Measurements from ENCODE around the gene FLNB. TPM values are rescaled to one million over a fixed set of nuclear protein-coding genes. Genes with fewer than 3 reads are reported as not detected.

The FLNB gene
- total and polyA plus RNA-seq, 3 experiments from 2014 or later = 11.5 to 12.8 (median 12.2) TPM

DNA sequence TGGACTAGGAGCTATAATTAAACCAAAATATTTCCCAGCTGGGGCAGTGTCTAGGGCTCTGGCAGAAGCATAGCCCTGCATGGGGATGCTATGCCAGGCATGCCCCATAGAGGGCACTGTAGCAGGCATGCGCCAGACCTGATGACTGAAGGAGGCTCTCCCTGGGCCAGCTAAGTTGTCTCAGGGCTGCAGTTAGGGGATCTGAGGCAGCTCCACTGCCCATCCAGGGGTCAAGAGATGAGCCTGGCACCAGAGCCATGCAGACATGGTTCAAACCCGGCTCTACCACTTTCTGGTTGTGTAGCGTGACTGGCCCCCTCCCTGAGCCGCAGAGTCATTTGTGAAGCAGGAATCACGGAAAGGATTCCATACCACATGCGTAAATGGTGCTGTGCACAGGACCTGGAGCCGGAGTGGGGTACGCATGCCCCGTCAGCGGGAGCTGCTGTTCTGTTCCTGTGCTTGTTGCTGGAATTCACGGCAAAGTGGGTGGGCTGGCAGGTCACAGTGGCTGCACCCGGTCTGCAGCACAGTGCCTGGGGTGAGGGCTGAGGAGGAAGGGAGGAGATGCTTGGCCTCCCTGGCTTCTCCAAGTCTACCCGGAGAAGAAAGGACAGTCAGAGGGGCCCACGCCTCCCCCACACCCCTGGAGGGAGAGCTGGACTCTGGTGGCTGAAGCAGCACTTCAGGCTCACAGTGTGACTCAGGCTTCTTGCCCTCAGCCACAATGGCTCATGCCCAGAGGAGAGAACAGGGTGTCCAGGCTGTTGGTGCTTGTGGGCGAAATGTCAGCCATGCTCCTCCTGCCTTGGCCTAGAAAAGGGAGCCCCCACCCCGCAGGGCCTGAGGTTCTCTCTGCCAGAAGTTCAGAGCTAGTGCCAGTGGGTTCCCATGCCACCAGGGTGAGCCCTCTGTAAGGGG, 159.5 kb downstream of the FLNB start:
- Histone ChIP-seq H3K27ac (ENCODE audit: low read depth, low read length) (no peak overlapping the region), H3K27me3 (ENCODE audit: insufficient read depth, low read length, poor library complexity, severe bottlenecking) (no peaks in the 10 kb centered on the region), H3K4me3 (ENCODE audit: low read length) (no peak overlapping the region), H3K36me3 (ENCODE audit: insufficient read depth, low read length) (no peaks in the 10 kb centered on the region), H3K4me1 (ENCODE audit: insufficient read depth, low read length) (no peaks in the 10 kb centered on the region), H3K9me3 (ENCODE audit: low read length) (no peaks in the 10 kb centered on the region)
- Mint-ChIP-seq H3K36me3 (peaks cover 4 to 45% (median 10%) of the 10 kb centered on the region in 3 donors), H3K27me3 (no peaks in the 10 kb centered on the region), H3K9me3 (no peaks in the 10 kb centered on the region), H3K4me1 (no peaks in the 10 kb centered on the region), H3K4me3 (peak overlapping the region in 1 of 7 donors; percentile 36), H3K27ac (peak overlapping the region in 2 of 8 donors; percentile 24 to 39)
- peak in 4 of 5 donors; percentile 13 to 48 (median 29) for DNase-seq
- ChIA-PET CTCF (interaction anchor here (1.0 to 3.8 kb wide), 6 partner anchors 9 to 169 kb away, joined by 3 to 31 read pairs (median 4); no protein-coding TSS in a partner anchor), POLR2A (no interaction called here)

DNA sequence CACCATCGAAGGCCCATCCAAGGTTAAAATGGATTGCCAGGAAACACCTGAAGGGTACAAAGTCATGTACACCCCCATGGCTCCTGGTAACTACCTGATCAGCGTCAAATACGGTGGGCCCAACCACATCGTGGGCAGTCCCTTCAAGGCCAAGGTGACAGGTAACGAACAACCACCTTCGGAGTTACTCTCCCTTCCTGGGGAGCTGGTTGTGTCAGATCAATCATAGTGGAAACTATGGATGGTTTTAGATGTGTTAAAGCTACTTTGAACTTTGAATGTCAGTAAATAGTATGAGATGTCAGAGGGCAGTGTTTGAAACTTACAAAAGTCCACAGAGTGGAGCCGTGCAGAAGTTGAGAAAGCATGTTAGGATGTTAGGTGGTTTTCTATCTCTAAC, 160.3 kb downstream of the FLNB start:
- no peaks in the 10 kb centered on the region for H3K9me3 Mint-ChIP-seq

DNA sequence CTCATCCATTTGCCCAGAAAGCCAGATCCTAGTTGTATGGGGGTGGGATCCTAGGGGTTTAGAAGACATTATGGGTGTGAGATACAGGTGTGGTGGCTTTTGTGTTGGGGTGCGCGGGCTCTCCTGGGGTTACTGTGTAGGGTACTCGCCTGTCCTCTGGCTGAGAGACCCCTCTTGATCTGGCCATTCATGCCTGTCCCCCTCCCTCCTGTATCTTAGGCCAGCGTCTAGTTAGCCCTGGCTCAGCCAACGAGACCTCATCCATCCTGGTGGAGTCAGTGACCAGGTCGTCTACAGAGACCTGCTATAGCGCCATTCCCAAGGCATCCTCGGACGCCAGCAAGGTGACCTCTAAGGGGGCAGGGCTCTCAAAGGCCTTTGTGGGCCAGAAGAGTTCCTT, 161.1 kb downstream of the FLNB start:
- Histone ChIP-seq H3K36me3 (ENCODE audit: insufficient read depth, low read length) (no peaks in the 10 kb centered on the region), H3K27me3 (ENCODE audit: insufficient read depth, low read length, poor library complexity, severe bottlenecking) (no peaks in the 10 kb centered on the region), H3K9me3 (ENCODE audit: low read length) (no peaks in the 10 kb centered on the region), H3K4me1 (ENCODE audit: insufficient read depth, low read length) (no peaks in the 10 kb centered on the region), H3K27ac (ENCODE audit: low read depth, low read length) (no peak overlapping the region), H3K4me3 (ENCODE audit: low read length) (no peak overlapping the region)
- CTCF ChIA-PET = no interaction called here
- no peak for DNase-seq
- H3K4me3 Mint-ChIP-seq = no peak overlapping the region
- POLR2A ChIA-PET = no interaction called here
- H3K36me3 Mint-ChIP-seq = peaks cover 0 to 28% (median 4%) of the 10 kb centered on the region in 3 donors
- no peaks in the 10 kb centered on the region for H3K4me1 Mint-ChIP-seq
- H3K9me3 Mint-ChIP-seq = no peaks in the 10 kb centered on the region
- no peak overlapping the region for H3K27ac Mint-ChIP-seq
- no peaks in the 10 kb centered on the region for H3K27me3 Mint-ChIP-seq

More for the DNA sequence above, 160.3 kb downstream of the FLNB start:
- H3K27me3 ChIP-seq (ENCODE audit: insufficient read depth, low read length, poor library complexity, severe bottlenecking) = no peaks in the 10 kb centered on the region
- DNase-seq = no peak
- no peaks in the 10 kb centered on the region for H3K27me3 Mint-ChIP-seq
- H3K4me1 Mint-ChIP-seq = no peaks in the 10 kb centered on the region
- no peak overlapping the region for H3K4me3 Mint-ChIP-seq
- no peaks in the 10 kb centered on the region for H3K4me1 ChIP-seq (ENCODE audit: insufficient read depth, low read length)
- peaks cover 4 to 37% (median 10%) of the 10 kb centered on the region in 3 donors for H3K36me3 Mint-ChIP-seq
- no peak overlapping the region for H3K27ac ChIP-seq (ENCODE audit: low read depth, low read length)
- ChIA-PET CTCF (interaction anchor here (1.0 to 3.8 kb wide), 3 partner anchors 9 to 28 kb away, joined by 3 to 31 read pairs (median 3); no protein-coding TSS in a partner anchor), POLR2A (no interaction called here)
- H3K9me3 ChIP-seq (ENCODE audit: low read length) = no peaks in the 10 kb centered on the region
- H3K4me3 ChIP-seq (ENCODE audit: low read length) = no peak overlapping the region
- no peak overlapping the region for H3K27ac Mint-ChIP-seq
- H3K36me3 ChIP-seq (ENCODE audit: insufficient read depth, low read length) = no peaks in the 10 kb centered on the region

DNA sequence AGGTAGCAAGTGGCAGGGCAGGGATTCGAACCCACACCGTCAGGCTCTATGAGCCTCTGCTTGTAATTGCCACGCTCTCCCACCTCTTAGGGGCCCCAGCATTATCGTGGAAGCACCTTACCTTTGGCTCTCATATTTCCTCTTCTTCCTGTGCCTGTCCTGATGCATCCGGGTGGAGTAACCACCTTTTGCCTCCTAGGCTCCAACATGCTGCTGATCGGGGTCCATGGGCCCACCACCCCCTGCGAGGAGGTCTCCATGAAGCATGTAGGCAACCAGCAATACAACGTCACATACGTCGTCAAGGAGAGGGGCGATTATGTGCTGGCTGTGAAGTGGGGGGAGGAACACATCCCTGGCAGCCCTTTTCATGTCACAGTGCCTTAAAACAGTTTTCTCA, 162.2 kb downstream of the FLNB start:
- H3K4me1 Mint-ChIP-seq = no peaks in the 10 kb centered on the region
- H3K9me3 Mint-ChIP-seq = no peaks in the 10 kb centered on the region
- no peaks in the 10 kb centered on the region for H3K4me1 ChIP-seq (ENCODE audit: insufficient read depth, low read length)
- no peak overlapping the region for H3K4me3 Mint-ChIP-seq
- H3K27ac ChIP-seq (ENCODE audit: low read depth, low read length) = no peak overlapping the region
- no peaks in the 10 kb centered on the region for H3K9me3 ChIP-seq (ENCODE audit: low read length)
- POLR2A ChIA-PET = no interaction called here
- no peak overlapping the region for H3K27ac Mint-ChIP-seq
- H3K27me3 ChIP-seq (ENCODE audit: insufficient read depth, low read length, poor library complexity, severe bottlenecking) = no peaks in the 10 kb centered on the region
- H3K27me3 Mint-ChIP-seq = no peaks in the 10 kb centered on the region
- H3K36me3 Mint-ChIP-seq = peaks cover 0 to 28% (median 4%) of the 10 kb centered on the region in 3 donors
- no peak overlapping the region for H3K4me3 ChIP-seq (ENCODE audit: low read length)
- CTCF ChIA-PET = no interaction called here
- no peak for DNase-seq
- H3K36me3 ChIP-seq (ENCODE audit: insufficient read depth, low read length) = no peaks in the 10 kb centered on the region

DNA sequence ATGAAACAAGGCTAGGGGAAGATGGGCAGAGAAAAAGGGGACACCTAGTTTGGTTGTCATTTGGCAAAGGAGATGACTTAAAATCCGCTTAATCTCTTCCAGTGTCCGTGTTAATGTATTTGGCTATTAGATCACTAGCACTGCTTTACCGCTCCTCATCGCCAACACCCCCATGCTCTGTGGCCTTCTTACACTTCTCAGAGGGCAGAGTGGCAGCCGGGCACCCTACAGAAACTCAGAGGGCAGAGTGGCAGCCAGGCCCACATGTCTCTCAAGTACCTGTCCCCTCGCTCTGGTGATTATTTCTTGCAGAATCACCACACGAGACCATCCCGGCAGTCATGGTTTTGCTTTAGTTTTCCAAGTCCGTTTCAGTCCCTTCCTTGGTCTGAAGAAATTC, 162.9 kb downstream of the FLNB start:
- CTCF ChIA-PET = no interaction called here
- no peaks in the 10 kb centered on the region for H3K4me1 Mint-ChIP-seq
- no peaks in the 10 kb centered on the region for H3K9me3 Mint-ChIP-seq

DNA sequence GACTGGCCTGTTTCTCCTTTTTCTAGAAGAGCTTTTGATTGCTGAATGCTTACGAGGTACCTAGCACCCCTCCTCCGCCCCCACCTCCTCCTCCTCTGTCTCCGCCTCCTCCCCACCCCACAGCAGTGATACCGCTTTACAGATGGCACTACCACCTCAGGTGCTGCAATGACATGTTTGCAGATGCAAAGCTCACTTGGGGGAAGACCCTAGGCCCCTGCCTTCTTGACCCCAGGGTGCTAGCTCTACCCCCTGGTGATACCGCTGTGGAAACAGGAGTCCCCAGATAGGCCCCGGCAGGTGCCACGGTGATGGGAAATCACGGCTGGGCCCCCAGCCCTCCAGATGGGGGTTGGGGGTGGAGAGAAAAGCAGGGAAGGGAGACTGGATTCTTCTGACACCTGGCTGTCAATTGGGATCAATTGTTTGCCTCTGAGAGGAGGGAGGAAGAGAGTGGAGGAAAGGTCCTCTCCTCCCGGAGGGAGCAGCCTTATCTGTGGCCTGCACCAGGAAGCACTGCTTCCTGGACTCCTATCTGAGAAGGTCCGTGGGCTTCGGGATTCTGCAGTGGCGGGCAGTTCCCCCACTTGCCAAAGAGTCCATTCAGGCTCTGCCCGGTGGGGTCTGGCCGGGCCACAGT, 164.9 kb downstream of the FLNB start:
- Mint-ChIP-seq H3K27ac (no peak overlapping the region), H3K4me3 (no peak overlapping the region), H3K9me3 (no peaks in the 10 kb centered on the region), H3K36me3 (peaks cover 0 to 21% (median 4%) of the 10 kb centered on the region in 3 donors), H3K4me1 (peaks cover 2 to 9% (median 3%) of the 10 kb centered on the region in 3 donors), H3K27me3 (peaks cover 0 to 5% of the 10 kb centered on the region in 2 donors)
- POLR2A ChIA-PET = no interaction called here
- H3K9me3 ChIP-seq (ENCODE audit: low read length) = no peaks in the 10 kb centered on the region
- H3K4me3 ChIP-seq (ENCODE audit: low read length) = no peak overlapping the region
- no peaks in the 10 kb centered on the region for H3K36me3 ChIP-seq (ENCODE audit: insufficient read depth, low read length)
- no peak overlapping the region for H3K27ac ChIP-seq (ENCODE audit: low read depth, low read length)
- no peaks in the 10 kb centered on the region for H3K27me3 ChIP-seq (ENCODE audit: insufficient read depth, low read length, poor library complexity, severe bottlenecking)
- CTCF ChIA-PET = interaction anchor here (0.9 to 1.0 kb wide), 2 partner anchors 9 to 10 kb away, joined by 3 to 4 read pairs; no protein-coding TSS in a partner anchor
- H3K4me1 ChIP-seq (ENCODE audit: insufficient read depth, low read length) = peaks cover 3% of the 10 kb centered on the region
- no peak for DNase-seq

More for the DNA sequence above, 162.9 kb downstream of the FLNB start:
- DNase-seq = no peak
- Histone ChIP-seq H3K4me3 (ENCODE audit: low read length) (no peak overlapping the region), H3K27me3 (ENCODE audit: insufficient read depth, low read length, poor library complexity, severe bottlenecking) (no peaks in the 10 kb centered on the region), H3K9me3 (ENCODE audit: low read length) (no peaks in the 10 kb centered on the region), H3K36me3 (ENCODE audit: insufficient read depth, low read length) (no peaks in the 10 kb centered on the region), H3K27ac (ENCODE audit: low read depth, low read length) (no peak overlapping the region), H3K4me1 (ENCODE audit: insufficient read depth, low read length) (no peaks in the 10 kb centered on the region)
- POLR2A ChIA-PET = no interaction called here
- Mint-ChIP-seq H3K4me3 (no peak overlapping the region), H3K27ac (peak overlapping the region in 2 of 8 donors; percentile 64 to 84), H3K27me3 (peaks cover 0 to under 1% of the 10 kb centered on the region in 2 donors), H3K36me3 (peaks cover 0 to 23% (median 4%) of the 10 kb centered on the region in 3 donors)

DNA sequence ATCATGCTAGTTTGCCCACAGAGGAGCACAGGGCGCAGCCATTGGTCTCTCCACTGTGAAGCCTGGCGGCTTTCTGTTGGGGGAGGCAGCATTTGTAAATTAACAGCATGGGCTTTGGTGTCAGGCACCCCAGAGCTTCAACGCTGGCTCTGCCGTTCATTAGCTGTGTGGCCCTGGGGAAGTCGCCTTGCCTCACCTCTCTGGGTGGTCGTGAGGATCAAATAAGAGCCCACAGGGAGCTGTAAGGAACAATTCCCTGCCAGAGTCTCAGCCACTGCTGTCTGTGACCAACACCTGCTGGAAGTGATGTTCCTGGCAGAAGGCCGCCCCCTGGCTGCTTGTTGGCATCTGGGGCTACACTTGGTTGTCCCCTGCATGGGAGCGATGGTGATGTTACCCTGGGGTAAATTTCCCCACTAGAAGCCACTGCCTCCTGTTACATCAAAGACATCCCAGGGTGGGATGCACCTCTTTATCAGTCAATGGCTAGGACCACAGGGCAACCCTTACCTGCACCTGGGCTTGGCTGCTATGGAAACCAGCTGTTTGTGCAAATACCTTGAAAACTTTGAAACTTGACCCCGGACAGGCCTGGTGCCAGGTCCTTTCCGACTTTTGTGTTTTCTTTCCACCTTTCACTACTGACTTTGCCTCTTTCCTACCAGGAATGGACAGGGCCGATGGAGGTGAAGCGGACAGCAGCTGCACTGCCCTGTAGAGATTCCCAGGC, 165.6 kb downstream of the FLNB start:
- H3K27ac ChIP-seq (ENCODE audit: low read depth, low read length) = no peak overlapping the region
- H3K4me3 ChIP-seq (ENCODE audit: low read length) = no peak overlapping the region
- POLR2A ChIA-PET = no interaction called here
- no peaks in the 10 kb centered on the region for H3K27me3 ChIP-seq (ENCODE audit: insufficient read depth, low read length, poor library complexity, severe bottlenecking)
- Mint-ChIP-seq H3K9me3 (no peaks in the 10 kb centered on the region), H3K4me1 (peaks cover 7 to 16% (median 9%) of the 10 kb centered on the region in 3 donors), H3K4me3 (no peak overlapping the region), H3K27me3 (peaks cover 0 to 5% of the 10 kb centered on the region in 2 donors), H3K27ac (no peak overlapping the region), H3K36me3 (peaks cover 0 to 18% (median 3%) of the 10 kb centered on the region in 3 donors)
- H3K9me3 ChIP-seq (ENCODE audit: low read length) = no peaks in the 10 kb centered on the region
- DNase-seq = peak in 1 of 5 donors; percentile 39
- no peaks in the 10 kb centered on the region for H3K36me3 ChIP-seq (ENCODE audit: insufficient read depth, low read length)
- CTCF ChIA-PET = interaction anchor here (0.9 kb wide), 1 partner anchor 10 kb away, joined by 3 read pairs; no protein-coding TSS in a partner anchor
- H3K4me1 ChIP-seq (ENCODE audit: insufficient read depth, low read length) = peaks cover 10% of the 10 kb centered on the region

All from CD8-positive, alpha-beta memory T cell (primary cell).